CD14-positive monocyte (primary cell): Measurements from ENCODE around the gene SMIM35. TPM values are rescaled to one million over a fixed set of nuclear protein-coding genes. Genes with fewer than 3 reads are reported as not detected.

Experiments
- DNase-seq, 3 donors: peaks; one replicate each; pipeline ENCODE4 v3.0.0-alpha.2; 2011 to 2022
- H2AFZ ChIP-seq: 2 replicates; pipeline ENCODE4 v1.6.0; 2012; ENCODE audit warnings: mild to moderate bottlenecking, low read depth, low read length, inconsistent platforms; ENCODE audit not compliant: insufficient read depth, poor library complexity, severe bottlenecking
- H3K27ac ChIP-seq, 2 donors: 1 replicate in 1 of 2; 2 replicates in 1 of 2; pipeline ENCODE4 v1.5.1; 2012 to 2013; ENCODE audit warnings: low read length in 2 of 2, control low read depth in 1 of 2, inconsistent platforms in 1 of 2, low read depth in 1 of 2, mild to moderate bottlenecking in 1 of 2
- H3K27me3 ChIP-seq, 2 donors: one replicate each; pipeline versions ENCODE4 v1.6.0 to v1.6.1; 2011 to 2013; ENCODE audit warnings: low read length in 2 of 2; ENCODE audit not compliant: control insufficient read depth in 2 of 2, insufficient read depth in 2 of 2
- H3K36me3 ChIP-seq, 2 donors: replicated peaks in 1 of 2; 1 replicate in 1 of 2; 2 replicates in 1 of 2; pipeline versions ENCODE4 v1.5.1 to v1.6.1; 2012 to 2013; ENCODE audit warnings: low read length in 2 of 2, control low read depth in 1 of 2, inconsistent platforms in 1 of 2, mild to moderate bottlenecking in 1 of 2; ENCODE audit not compliant: insufficient read depth in 2 of 2, control insufficient read depth in 1 of 2
- H3K4me1 ChIP-seq, 2 donors: 1 replicate in 1 of 2; 2 replicates in 1 of 2; pipeline versions ENCODE4 v1.5.1 to v1.6.1; 2012 to 2013; ENCODE audit warnings: low read length in 2 of 2, control low read depth in 1 of 2, inconsistent platforms in 1 of 2, mild to moderate bottlenecking in 1 of 2, moderate library complexity in 1 of 2; ENCODE audit not compliant: insufficient read depth in 2 of 2, control insufficient read depth in 1 of 2
- H3K4me2 ChIP-seq: replicated peaks from 2 replicates; pipeline ENCODE3; 2012; ENCODE audit warnings: low read length, moderate library complexity, mild to moderate bottlenecking; ENCODE audit not compliant: poor library complexity, severe bottlenecking; ENCODE audit errors: extremely low read depth
- H3K4me3 ChIP-seq, 3 experiments: fragments of 200-600 bp in 1 of 3; sonication (generic) in 1 of 3; replicated peaks in 1 of 3; 1 replicate in 2 of 3; 2 replicates in 1 of 3; pipeline ENCODE4 v1.5.1; 2011 to 2013; ENCODE audit warnings: low read length in 3 of 3, mild to moderate bottlenecking in 3 of 3, control low read depth in 2 of 3, low read depth in 2 of 3, inconsistent platforms in 1 of 3, moderate library complexity in 1 of 3
- H3K79me2 ChIP-seq: 2 replicates; pipeline ENCODE4 v1.6.0; 2012; ENCODE audit warnings: mild to moderate bottlenecking, control low read depth, inconsistent platforms, low read length, moderate library complexity; ENCODE audit not compliant: insufficient read depth
- H3K9ac ChIP-seq: 2 replicates; pipeline ENCODE4 v1.6.0; 2017; ENCODE audit warnings: low read length, mild to moderate bottlenecking; ENCODE audit not compliant: insufficient read depth, poor library complexity, severe bottlenecking
- H3K9me3 ChIP-seq, 2 donors: replicated peaks in 1 of 2; 1 replicate in 1 of 2; 2 replicates in 1 of 2; pipeline versions ENCODE4 v1.5.1 to v1.6.1; 2012 to 2013; ENCODE audit warnings: low read length in 2 of 2, control low read depth in 1 of 2; ENCODE audit not compliant: control insufficient read depth in 1 of 2, insufficient read depth in 1 of 2
- H4K20me1 ChIP-seq: 2 replicates; pipeline ENCODE4 v1.6.0; 2012; ENCODE audit warnings: mild to moderate bottlenecking, low read length, control low read depth, moderate library complexity; ENCODE audit not compliant: insufficient read depth
- H3K27ac Mint-ChIP-seq, 7 donors: one replicate each; pipeline ENCODE4 v1.8.0; 2020; ENCODE audit warnings: mild to moderate bottlenecking in 7 of 7, mixed read lengths in 7 of 7, moderate library complexity in 6 of 7, inconsistent platforms in 2 of 7
- H3K27me3 Mint-ChIP-seq, 3 donors: one replicate each; pipeline ENCODE4 v1.8.0; 2021 to 2022; ENCODE audit warnings: low read depth in 3 of 3, mild to moderate bottlenecking in 3 of 3, mixed read lengths in 3 of 3, moderate library complexity in 3 of 3, inconsistent platforms in 1 of 3
- H3K36me3 Mint-ChIP-seq, 2 donors: one replicate each; pipeline ENCODE4 v1.8.0; 2020; ENCODE audit warnings: mixed read lengths in 2 of 2, inconsistent platforms in 1 of 2, mild to moderate bottlenecking in 1 of 2
- H3K4me1 Mint-ChIP-seq: one replicate; pipeline ENCODE4 v1.8.0; 2020; ENCODE audit warnings: mild to moderate bottlenecking, mixed read lengths
- H3K4me3 Mint-ChIP-seq, 2 donors: one replicate each; pipeline ENCODE4 v1.8.0; 2020; ENCODE audit warnings: mild to moderate bottlenecking in 2 of 2, mixed read lengths in 2 of 2, moderate library complexity in 1 of 2
- H3K9me3 Mint-ChIP-seq, 7 donors: one replicate each; pipeline ENCODE4 v1.8.0; 2020 to 2022; ENCODE audit warnings: mixed read lengths in 7 of 7, mild to moderate bottlenecking in 6 of 7, moderate library complexity in 6 of 7, inconsistent platforms in 2 of 7
- WGBS: methylation state at CpG from one replicate; pipeline ENCODE4 v1.1.5; 2013; ENCODE audit warnings: missing lambda C conversion rate; ENCODE audit not compliant: insufficient coverage; 5-methylcytosine and 5-hydroxymethylcytosine counted together
- intact Hi-C, 2 donors: fragments of 100-400 bp; cut with micrococcal nuclease; formaldehyde crosslinking; loops; one replicate each; pipeline versions ENCODE4 v1.15.0 to v1.15.1; 2023
- polyA plus RNA-seq, 3 donors: library from polyadenylated mRNA; depleted of rRNA in 1 of 3; unstranded in 2 of 3; stranded (reverse) in 1 of 3; fragments of 300-500 nt in 2 of 3; fragments of >200 nt in 1 of 3; fragmentation: Illumina TruSeq in 2 of 3; gene quantifications; 1 replicate in 2 of 3; 2 replicates in 1 of 3; pipeline ENCODE4 v1.2.3, GENCODE V29; 2012 to 2021
- TF ChIP-seq, protein P1 (sequence below): fragments of 200-600 bp; IDR thresholded peaks from one replicate; pipeline ENCODE4 v1.8.0; 2022; ENCODE audit warnings: antibody characterized with exemption, mild to moderate bottlenecking

Gene SMIM35
- polyA plus RNA-seq, 3 donors, result 0.05 to 0.29 (median 0.11) TPM

DNA sequence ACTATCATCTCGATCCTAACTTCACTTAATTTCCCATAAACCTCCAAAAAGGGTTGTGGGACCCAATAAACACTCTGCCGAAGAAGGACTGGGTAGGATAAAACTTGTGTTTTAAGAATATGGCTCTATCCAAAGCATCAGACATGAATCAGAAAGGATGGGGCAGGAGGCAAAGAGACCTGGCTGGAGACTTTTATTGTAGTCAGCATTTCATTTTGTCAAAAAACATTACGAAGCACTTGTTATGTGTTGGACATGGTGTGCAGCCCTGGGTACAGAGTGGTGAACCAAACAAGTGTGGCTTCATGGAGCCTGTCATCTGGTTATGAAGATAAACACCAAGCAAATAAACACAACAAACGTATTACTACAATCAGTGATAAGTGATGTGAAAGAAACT lies 83.3 kb downstream of the SMIM35 start:
- intact Hi-C loops, result no loop called here
- H3K4me3 Mint-ChIP-seq, result peak overlapping the region in 1 of 2 donors; percentile 11
- H3K4me1 ChIP-seq, result peaks cover 100% of the 10 kb centered on the region in 2 donors
- DNase-seq, result no peak
- H3K9ac ChIP-seq, result no peak overlapping the region
- no peak overlapping the region for H2AFZ ChIP-seq
- peaks cover 0 to 4% of the 10 kb centered on the region in 2 donors for H3K9me3 ChIP-seq
- peaks cover 3 to 12% (median 6%) of the 10 kb centered on the region in 7 donors for H3K9me3 Mint-ChIP-seq
- WGBS, result 100% methylated on average over 1 of the region's 4 CpGs
- H3K79me2 ChIP-seq, result peaks cover 24% of the 10 kb centered on the region
- H3K36me3 Mint-ChIP-seq, result peaks cover 33 to 42% of the 10 kb centered on the region in 2 donors
- peak overlapping the region in 1 of 3 experiments; percentile 41 for H3K4me3 ChIP-seq
- peak overlapping the region; percentile 27 for H3K4me2 ChIP-seq
- H3K27ac ChIP-seq, result peak overlapping the region; percentile 93 to 95
- no peaks in the 10 kb centered on the region for H3K27me3 ChIP-seq
- H3K27me3 Mint-ChIP-seq, result no peaks in the 10 kb centered on the region
- H4K20me1 ChIP-seq, result peaks cover 40% of the 10 kb centered on the region
- peaks cover 28 to 31% of the 10 kb centered on the region in 2 donors for H3K36me3 ChIP-seq
- TF ChIP-seq, protein P1, sequence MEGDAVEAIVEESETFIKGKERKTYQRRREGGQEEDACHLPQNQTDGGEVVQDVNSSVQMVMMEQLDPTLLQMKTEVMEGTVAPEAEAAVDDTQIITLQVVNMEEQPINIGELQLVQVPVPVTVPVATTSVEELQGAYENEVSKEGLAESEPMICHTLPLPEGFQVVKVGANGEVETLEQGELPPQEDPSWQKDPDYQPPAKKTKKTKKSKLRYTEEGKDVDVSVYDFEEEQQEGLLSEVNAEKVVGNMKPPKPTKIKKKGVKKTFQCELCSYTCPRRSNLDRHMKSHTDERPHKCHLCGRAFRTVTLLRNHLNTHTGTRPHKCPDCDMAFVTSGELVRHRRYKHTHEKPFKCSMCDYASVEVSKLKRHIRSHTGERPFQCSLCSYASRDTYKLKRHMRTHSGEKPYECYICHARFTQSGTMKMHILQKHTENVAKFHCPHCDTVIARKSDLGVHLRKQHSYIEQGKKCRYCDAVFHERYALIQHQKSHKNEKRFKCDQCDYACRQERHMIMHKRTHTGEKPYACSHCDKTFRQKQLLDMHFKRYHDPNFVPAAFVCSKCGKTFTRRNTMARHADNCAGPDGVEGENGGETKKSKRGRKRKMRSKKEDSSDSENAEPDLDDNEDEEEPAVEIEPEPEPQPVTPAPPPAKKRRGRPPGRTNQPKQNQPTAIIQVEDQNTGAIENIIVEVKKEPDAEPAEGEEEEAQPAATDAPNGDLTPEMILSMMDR, result no peak
- peaks cover 99% of the 10 kb centered on the region for H3K4me1 Mint-ChIP-seq
- peak overlapping the region; percentile 92 to 98 (median 95) for H3K27ac Mint-ChIP-seq

GRCh38 chr11:118002541-118003423 lies 84.0 kb downstream of the SMIM35 start:
- peak overlapping the region; percentile 92 to 98 (median 95) for H3K27ac Mint-ChIP-seq
- peaks cover 40 to 49% of the 10 kb centered on the region in 2 donors for H3K36me3 Mint-ChIP-seq
- Histone ChIP-seq H3K4me2 (peak overlapping the region; percentile 27), H3K9ac (peak overlapping the region; percentile 60), H3K27ac (peak overlapping the region; percentile 93 to 95), H3K27me3 (no peaks in the 10 kb centered on the region), H3K79me2 (peaks cover 31% of the 10 kb centered on the region), H3K36me3 (peaks cover 34 to 38% of the 10 kb centered on the region in 2 donors), H4K20me1 (peaks cover 47% of the 10 kb centered on the region), H2AFZ (no peak overlapping the region), H3K4me3 (peak overlapping the region in 1 of 3 experiments; percentile 41), H3K4me1 (peaks cover 100% of the 10 kb centered on the region in 2 donors), H3K9me3 (peaks cover 0 to 4% of the 10 kb centered on the region in 2 donors)
- peaks cover 3 to 12% (median 6%) of the 10 kb centered on the region in 7 donors for H3K9me3 Mint-ChIP-seq
- 59% methylated on average over 4 of the region's 7 CpGs for WGBS
- peak overlapping the region in 1 of 2 donors; percentile 51 for H3K4me3 Mint-ChIP-seq
- intact Hi-C loops, result no loop called here
- DNase-seq, result peak; percentile 74 to 97 (median 88)
- H3K27me3 Mint-ChIP-seq, result no peaks in the 10 kb centered on the region
- peaks cover 99% of the 10 kb centered on the region for H3K4me1 Mint-ChIP-seq
- TF ChIP-seq, protein P1, result no peak
